GM12864 (cell line): ENCODE measurements around the gene MMP25.

Experiments used
- DNase-seq: peaks from one replicate; pipeline ENCODE4 v3.0.0-alpha.2; 2011; ENCODE audit warnings: low read depth
- H3K4me3 ChIP-seq: 2 replicates; pipeline ENCODE4 v1.5.1; 2011; ENCODE audit warnings: mild to moderate bottlenecking, low read depth, low read length, control low read depth
- TF ChIP-seq, protein P1 (sequence below): IDR thresholded peaks from 2 replicates; pipeline ENCODE4 v1.5.1; 2011; ENCODE audit warnings: low read depth, mild to moderate bottlenecking, moderate library complexity, low read length, control low read depth, inconsistent platforms; ENCODE audit errors: missing control alignments

MMP25 gene

DNA sequence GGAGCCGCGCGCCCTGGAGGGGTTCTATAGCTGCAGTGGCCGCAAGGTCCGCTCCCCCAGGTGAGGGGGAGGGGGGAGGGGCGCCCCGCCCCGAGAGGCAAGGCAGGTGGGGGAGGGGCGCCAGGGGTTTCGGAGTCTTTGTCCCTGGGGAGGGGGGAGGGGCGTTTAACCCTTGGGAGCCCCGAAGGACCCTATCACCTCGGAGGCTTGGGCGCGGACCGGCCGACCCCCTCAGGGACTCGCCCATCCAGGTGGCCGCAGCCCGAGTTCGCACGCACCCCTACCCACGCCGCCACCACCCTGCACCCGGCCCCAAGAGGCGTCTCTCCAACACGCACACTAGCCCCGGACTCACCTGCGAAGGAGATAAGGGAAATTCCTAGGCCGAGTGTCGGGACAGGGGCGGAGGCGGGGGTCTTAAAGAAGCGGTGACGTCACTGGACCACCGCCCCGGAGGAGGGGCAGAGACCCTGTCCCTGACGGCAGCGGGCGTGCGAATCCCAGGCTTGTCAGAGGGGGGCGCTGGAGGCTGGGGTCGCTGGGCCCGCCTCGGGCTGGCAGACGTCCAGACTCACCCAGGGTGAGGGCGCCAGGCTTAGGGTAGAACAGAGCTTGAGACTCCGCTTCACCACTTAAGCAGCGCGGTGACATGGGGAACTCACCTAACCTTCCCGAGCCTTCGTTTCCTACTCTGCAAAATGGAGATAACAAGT is 28.4 kb upstream of the MMP25 start, which contains the start of gene CLDN6:
CLDN6 (minus strand) TSS at position 390 of the 713 bp plus-strand sequence. CDS start 2,162 bp downstream, outside the sequence.
- TF ChIP-seq, protein P1, sequence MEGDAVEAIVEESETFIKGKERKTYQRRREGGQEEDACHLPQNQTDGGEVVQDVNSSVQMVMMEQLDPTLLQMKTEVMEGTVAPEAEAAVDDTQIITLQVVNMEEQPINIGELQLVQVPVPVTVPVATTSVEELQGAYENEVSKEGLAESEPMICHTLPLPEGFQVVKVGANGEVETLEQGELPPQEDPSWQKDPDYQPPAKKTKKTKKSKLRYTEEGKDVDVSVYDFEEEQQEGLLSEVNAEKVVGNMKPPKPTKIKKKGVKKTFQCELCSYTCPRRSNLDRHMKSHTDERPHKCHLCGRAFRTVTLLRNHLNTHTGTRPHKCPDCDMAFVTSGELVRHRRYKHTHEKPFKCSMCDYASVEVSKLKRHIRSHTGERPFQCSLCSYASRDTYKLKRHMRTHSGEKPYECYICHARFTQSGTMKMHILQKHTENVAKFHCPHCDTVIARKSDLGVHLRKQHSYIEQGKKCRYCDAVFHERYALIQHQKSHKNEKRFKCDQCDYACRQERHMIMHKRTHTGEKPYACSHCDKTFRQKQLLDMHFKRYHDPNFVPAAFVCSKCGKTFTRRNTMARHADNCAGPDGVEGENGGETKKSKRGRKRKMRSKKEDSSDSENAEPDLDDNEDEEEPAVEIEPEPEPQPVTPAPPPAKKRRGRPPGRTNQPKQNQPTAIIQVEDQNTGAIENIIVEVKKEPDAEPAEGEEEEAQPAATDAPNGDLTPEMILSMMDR, result peak; percentile 33
- DNase-seq, result no peak
- no peak within 1 kb of the TSS for H3K4me3 ChIP-seq

- peak overlapping the region; percentile 46 for H3K4me3 ChIP-seq
These were observed 26.6 kb upstream of the MMP25 start for GRCh38 chr16:3019594-3020246.

DNA sequence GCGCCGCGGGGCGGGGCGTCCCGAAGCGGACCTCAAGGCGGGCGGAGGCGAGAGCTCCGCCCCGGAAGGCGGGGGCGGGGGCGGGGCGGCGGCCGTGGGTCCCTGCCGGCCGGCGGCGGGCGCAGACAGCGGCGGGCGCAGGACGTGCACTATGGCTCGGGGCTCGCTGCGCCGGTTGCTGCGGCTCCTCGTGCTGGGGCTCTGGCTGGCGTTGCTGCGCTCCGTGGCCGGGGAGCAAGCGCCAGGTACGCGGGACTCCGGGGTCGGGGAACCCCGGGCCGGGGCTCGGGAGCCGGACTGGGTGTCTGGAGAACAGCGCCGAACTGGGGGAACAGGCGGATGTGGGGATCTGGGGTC is 26.1 kb upstream of the MMP25 start, which contains the start of gene TNFRSF12A:
TNFRSF12A (plus strand) TSS at position 122 of the 357 bp plus-strand sequence; CDS start at position 152, 30 bp downstream.
- H3K4me3 ChIP-seq, result peak within 1 kb of the TSS; percentile 68
- TF ChIP-seq, protein P1, result no peak
- no peak for DNase-seq

More at GRCh38 chr16:3019594-3020246, 26.6 kb upstream of the MMP25 start:
- no peak for DNase-seq
- TF ChIP-seq, protein P1, result no peak

DNA sequence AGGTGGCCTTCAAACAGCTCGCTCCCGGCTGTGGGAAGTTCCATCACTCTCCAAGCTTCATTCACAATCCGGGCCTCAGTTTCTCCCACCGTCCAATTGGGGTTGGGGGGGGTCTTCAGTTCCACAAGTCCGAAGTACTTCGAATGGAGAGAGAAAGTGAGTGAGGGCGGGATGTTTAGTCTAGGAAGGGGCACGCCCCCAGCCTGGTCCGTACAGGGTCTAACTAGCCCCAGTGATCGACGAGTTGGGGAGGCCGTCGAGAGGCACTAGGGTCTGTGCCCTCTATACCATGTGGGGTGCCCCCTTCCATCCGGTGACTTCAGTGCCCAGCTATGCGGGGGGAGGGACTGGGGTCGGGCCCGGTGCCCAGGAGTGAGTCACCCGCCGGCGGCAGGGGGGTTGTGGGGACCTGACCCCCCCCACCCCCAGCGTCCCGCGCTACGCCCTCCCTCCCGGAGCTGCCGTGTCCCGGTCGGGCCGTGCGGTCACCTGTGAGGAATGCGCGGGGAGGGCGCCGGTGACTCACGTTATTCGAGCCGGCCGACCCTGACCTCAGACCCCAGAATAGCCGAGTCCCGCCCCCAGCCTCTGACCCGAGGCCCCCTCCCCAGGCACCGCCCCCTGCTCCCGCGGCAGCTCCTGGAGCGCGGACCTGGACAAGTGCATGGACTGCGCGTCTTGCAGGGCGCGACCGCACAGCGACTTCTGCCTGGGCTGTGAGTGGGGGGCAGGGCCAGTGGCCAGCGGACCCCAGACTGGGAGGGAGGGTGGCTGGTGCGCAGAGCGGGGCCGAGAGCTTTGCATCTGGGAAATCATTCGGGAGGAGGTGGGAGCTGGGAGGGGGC is 25.5 kb upstream of the MMP25 start:
- H3K4me3 ChIP-seq, result peak overlapping the region; percentile 68
- TF ChIP-seq, protein P1, result no peak
- DNase-seq, result no peak

GRCh38 chr16:3021449-3022207 is 24.7 kb upstream of the MMP25 start:
- H3K4me3 ChIP-seq, result peak overlapping the region; percentile 68
- TF ChIP-seq, protein P1, result peak; percentile 46
- no peak for DNase-seq

DNA sequence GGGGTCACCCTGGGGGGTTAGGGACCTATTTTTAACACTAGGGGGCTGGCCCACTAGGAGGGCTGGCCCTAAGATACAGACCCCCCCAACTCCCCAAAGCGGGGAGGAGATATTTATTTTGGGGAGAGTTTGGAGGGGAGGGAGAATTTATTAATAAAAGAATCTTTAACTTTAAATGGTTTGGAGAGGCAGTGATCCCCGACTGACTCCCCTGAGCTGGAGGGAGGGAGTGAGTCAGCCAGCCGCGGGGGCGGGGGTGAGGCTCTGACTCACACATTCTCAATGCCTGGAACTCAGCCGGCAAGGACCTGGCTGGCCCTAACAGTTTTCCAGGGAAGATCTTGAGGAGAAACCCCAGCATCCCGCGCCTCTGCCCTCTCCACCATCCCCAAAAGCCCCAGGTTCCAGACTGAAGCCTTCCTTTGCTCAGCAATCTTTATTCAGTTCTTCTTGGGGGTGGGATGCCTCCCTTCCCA is 24.1 kb upstream of the MMP25 start:
- no peak overlapping the region for H3K4me3 ChIP-seq
- no peak for DNase-seq
- TF ChIP-seq, protein P1, result no peak
